Stomach (tissue), 9 donors: Measurements from ENCODE around the gene PRAMEF12. TPM values are rescaled to one million over a fixed set of nuclear protein-coding genes. Genes with fewer than 3 reads are reported as not detected.

ENCODE experiments used
- DNase-seq, 2 donors: peaks; one replicate each; pipeline versions ENCODE4 v3.0.0 to v3.0.0-alpha.2; 2013 to 2019
- H3K27ac ChIP-seq, 5 donors: fragments of 200-600 bp in 4 of 5; sonication (generic) in 4 of 5; one replicate each; pipeline ENCODE4 v1.5.1; 2013 to 2019; ENCODE audit warnings: mild to moderate bottlenecking in 1 of 5, moderate library complexity in 1 of 5
- H3K27me3 ChIP-seq, 3 donors: fragments of 200-600 bp; sonication (generic); one replicate each; pipeline ENCODE4 v1.5.1; 2017 to 2019; ENCODE audit warnings: mixed run types in 1 of 3
- H3K36me3 ChIP-seq, 4 donors: fragments of 200-600 bp; sonication (generic); 1 replicate in 3 of 4; 2 replicates in 1 of 4; pipeline ENCODE4 v1.5.1; 2016 to 2019
- H3K4me1 ChIP-seq, 4 donors: fragments of 200-600 bp; sonication (generic); one replicate each; pipeline ENCODE4 v1.5.1; 2016 to 2019
- H3K4me3 ChIP-seq, 4 donors: fragments of 200-600 bp; sonication (generic) in 3 of 4; one replicate each; pipeline ENCODE4 v1.5.1; 2016 to 2019; ENCODE audit warnings: mild to moderate bottlenecking in 1 of 4
- H3K9me3 ChIP-seq, 4 donors: fragments of 200-600 bp; sonication (generic); one replicate each; pipeline ENCODE4 v1.5.1; 2016 to 2019
- CTCF ChIP-seq, 7 experiments: fragments of 450-650 bp in 4 of 7; fragments of 200-600 bp in 3 of 7; sonication (generic) in 3 of 7; IDR thresholded peaks; one replicate each; pipeline ENCODE4 v1.5.1; 2016 to 2019; ENCODE audit warnings: antibody characterized with exemption in 7 of 7, control low read depth in 2 of 7, mild to moderate bottlenecking in 1 of 7
- EP300 ChIP-seq: sonication (generic); formaldehyde crosslinking; IDR thresholded peaks from one replicate; pipeline ENCODE4 v1.6.1; 2017; ENCODE audit warnings: antibody characterized with exemption
- POLR2A ChIP-seq, 4 donors: fragments of 450-650 bp; IDR thresholded peaks; one replicate each; pipeline ENCODE4 v1.6.1; 2016; ENCODE audit warnings: antibody characterized with exemption in 4 of 4, control low read depth in 2 of 4, mild to moderate bottlenecking in 1 of 4, moderate library complexity in 1 of 4
- POLR2AphosphoS5 ChIP-seq, 3 donors: sonication (generic); formaldehyde crosslinking; IDR thresholded peaks; one replicate each; pipeline ENCODE4 v1.6.1; 2016; ENCODE audit warnings: antibody characterized with exemption in 3 of 3
- WGBS, 5 donors: extraction: QIAGEN DNeasy Blood & Tissue Kit in 3 of 5; methylation state at CpG; one replicate each; pipeline versions ENCODE4 v1.1.5 to v1.1.7; 2013 to 2018; 5-methylcytosine and 5-hydroxymethylcytosine counted together
- intact Hi-C: fragments of 100-400 bp; cut with DNase I; formaldehyde crosslinking; loops from one replicate; pipeline ENCODE4 v1.15.1; 2023; ENCODE audit warnings: low total_unique reads
- polyA plus RNA-seq, 3 donors: library from polyadenylated mRNA; stranded (reverse); fragments of 200-250 nt; gene quantifications; one replicate each; pipeline ENCODE4 v1.2.3, GENCODE V29; 2013
- total RNA-seq, 5 donors: library from RNA; depleted of rRNA; stranded (reverse); fragments of >200 nt; gene quantifications; one replicate each; pipeline versions ENCODE4 v1.1.0 to v1.2.3, GENCODE V29; 2014 to 2016
- donor health status: healthy with polysubstance abuse.
- donor health status: Bipolar disorder and iron deficiency.
- donor health status: healthy.

The PRAMEF12 gene
- total and polyA plus RNA-seq, 8 donors, result not detected

- peaks cover 0 to 35% (median 5%) of the 10 kb centered on the region in 3 donors for H3K27me3 ChIP-seq
- 47 to 56% (median 53%) methylated on average over 7 of the region's 7 CpGs for WGBS, 5 donors
- DNase-seq, result no peak
- no peak overlapping the region for H3K27ac ChIP-seq
- no peaks in the 10 kb centered on the region for H3K9me3 ChIP-seq
- no peak overlapping the region for H3K4me3 ChIP-seq
- no peaks in the 10 kb centered on the region for H3K4me1 ChIP-seq
- TF ChIP-seq POLR2AphosphoS5 (IDR thresholded peaks at IDR 0.05), result no peak
- TF ChIP-seq CTCF (IDR thresholded peaks at IDR 0.05), result no peak
- no peak for TF ChIP-seq POLR2A (IDR thresholded peaks at IDR 0.05)
- no peak for TF ChIP-seq EP300
- intact Hi-C loops, result no loop called here
- no peaks in the 10 kb centered on the region for H3K36me3 ChIP-seq
These were observed 3.5 kb upstream of the PRAMEF12 start for GRCh38 chr1:12769976-12770505.

DNA sequence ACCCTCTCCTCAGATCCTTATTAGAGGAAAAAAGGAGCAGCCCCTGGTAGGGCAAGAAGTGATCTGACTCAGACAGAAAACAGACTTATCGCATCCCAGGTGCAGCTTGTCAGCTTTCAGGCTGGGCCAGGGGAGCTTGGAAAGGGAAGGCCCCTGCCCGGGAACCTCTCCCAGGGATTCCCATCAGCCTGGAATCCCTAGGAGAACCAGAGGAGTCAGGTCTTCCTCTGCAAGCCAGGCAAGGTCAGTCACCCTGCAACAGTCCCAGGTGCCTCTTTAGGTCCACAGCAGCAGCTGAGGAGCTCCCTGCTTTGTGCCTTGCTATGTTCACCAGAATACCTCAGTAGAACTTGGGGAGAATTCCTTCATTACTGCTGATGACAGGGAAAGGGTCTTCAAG is 2.9 kb upstream of the PRAMEF12 start:
- H3K4me3 ChIP-seq, result no peak overlapping the region
- peaks cover 0 to 35% (median 5%) of the 10 kb centered on the region in 3 donors for H3K27me3 ChIP-seq
- intact Hi-C loops, result no loop called here
- no peaks in the 10 kb centered on the region for H3K36me3 ChIP-seq
- no peak overlapping the region for H3K27ac ChIP-seq
- DNase-seq, result no peak
- H3K9me3 ChIP-seq, result no peaks in the 10 kb centered on the region
- H3K4me1 ChIP-seq, result no peaks in the 10 kb centered on the region
- 55 to 90% (median 84%) methylated on average over 2 of the region's 2 CpGs for WGBS, 5 donors
- no peak for TF ChIP-seq POLR2A (IDR thresholded peaks at IDR 0.05)
- no peak for TF ChIP-seq EP300
- TF ChIP-seq CTCF (IDR thresholded peaks at IDR 0.05), result no peak
- no peak for TF ChIP-seq POLR2AphosphoS5 (IDR thresholded peaks at IDR 0.05)

DNA sequence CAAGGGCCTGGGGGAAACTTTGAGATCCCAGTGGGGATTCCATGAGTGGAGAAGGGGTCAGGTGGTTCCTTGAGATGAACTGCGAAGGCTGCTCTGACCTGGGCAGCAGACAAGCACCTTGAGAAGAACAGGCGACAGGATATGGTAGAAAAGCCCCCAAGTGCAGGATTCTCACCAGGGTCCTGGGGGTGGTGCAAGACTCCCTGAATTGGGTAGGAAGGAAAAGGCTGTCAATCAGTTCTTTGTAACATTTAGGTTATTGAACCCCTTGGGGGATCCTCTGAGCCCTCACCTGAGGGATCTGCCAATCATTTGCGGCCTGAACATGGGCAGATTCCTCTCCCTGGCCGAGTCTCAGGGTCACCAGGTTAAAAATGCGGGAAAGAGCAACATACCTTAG is 2.4 kb upstream of the PRAMEF12 start:
- H3K9me3 ChIP-seq, result no peaks in the 10 kb centered on the region
- no peak for DNase-seq
- WGBS, 5 donors, result 60 to 71% (median 69%) methylated on average over 5 of the region's 5 CpGs
- no peaks in the 10 kb centered on the region for H3K4me1 ChIP-seq
- H3K36me3 ChIP-seq, result no peaks in the 10 kb centered on the region
- peaks cover 0 to 35% (median 5%) of the 10 kb centered on the region in 3 donors for H3K27me3 ChIP-seq
- TF ChIP-seq EP300 (no peak), POLR2A (IDR thresholded peaks at IDR 0.05) (no peak), POLR2AphosphoS5 (IDR thresholded peaks at IDR 0.05) (no peak), CTCF (IDR thresholded peaks at IDR 0.05) (no peak)
- intact Hi-C loops, result no loop called here
- no peak overlapping the region for H3K4me3 ChIP-seq
- no peak overlapping the region for H3K27ac ChIP-seq

DNA sequence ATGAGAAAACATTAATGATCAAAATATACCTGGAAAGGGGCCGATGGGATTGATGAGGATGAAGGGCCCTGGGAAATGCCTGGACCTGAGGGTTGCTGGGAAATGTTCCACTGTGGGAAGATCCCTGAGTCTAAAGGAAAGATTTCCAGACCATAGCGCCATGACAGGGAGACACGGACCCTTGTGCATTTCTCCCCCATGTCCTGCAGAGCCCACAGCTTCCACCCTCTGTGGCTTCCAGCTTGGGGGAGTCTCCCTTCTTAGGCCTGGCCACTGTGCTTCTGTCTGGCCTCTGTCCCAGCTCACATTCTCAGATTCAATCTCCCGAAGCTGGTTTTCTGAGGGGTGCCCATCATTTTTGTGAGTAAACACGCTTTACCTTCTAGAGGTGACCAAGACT is 1.0 kb upstream of the PRAMEF12 start:
- Histone ChIP-seq H3K36me3 (no peaks in the 10 kb centered on the region), H3K27ac (no peak overlapping the region), H3K4me1 (no peaks in the 10 kb centered on the region), H3K9me3 (no peaks in the 10 kb centered on the region), H3K27me3 (peaks cover 0 to 35% (median 5%) of the 10 kb centered on the region in 3 donors), H3K4me3 (no peak overlapping the region)
- TF ChIP-seq POLR2A (IDR thresholded peaks at IDR 0.05) (no peak), CTCF (IDR thresholded peaks at IDR 0.05) (no peak), POLR2AphosphoS5 (IDR thresholded peaks at IDR 0.05) (no peak), EP300 (no peak)
- intact Hi-C loops, result no loop called here
- DNase-seq, result no peak
- WGBS, 5 donors, result 76 to 89% (median 88%) methylated on average over 4 to 5 of the region's 5 CpGs
